HG03066 (cell line): ENCODE measurements around the gene LIN28A.
"Not testable (repeated sequence)": the region's sequence is repeated elsewhere in the genome, so short reads cannot be mapped to it uniquely, and the experiment has no call there.

Experiments used
- ATAC-seq: cut with Tn5 transposase; IDR thresholded peaks from one replicate; pipeline ENCODE4 v1.9.1; 2021; ENCODE audit warnings: low read depth; ENCODE audit not compliant: unreplicated experiment

Gene LIN28A

GRCh38 chr1:26385063-26385462 lies 25.6 kb upstream of the LIN28A start:
- not testable (repeated sequence) for ATAC-seq

DNA sequence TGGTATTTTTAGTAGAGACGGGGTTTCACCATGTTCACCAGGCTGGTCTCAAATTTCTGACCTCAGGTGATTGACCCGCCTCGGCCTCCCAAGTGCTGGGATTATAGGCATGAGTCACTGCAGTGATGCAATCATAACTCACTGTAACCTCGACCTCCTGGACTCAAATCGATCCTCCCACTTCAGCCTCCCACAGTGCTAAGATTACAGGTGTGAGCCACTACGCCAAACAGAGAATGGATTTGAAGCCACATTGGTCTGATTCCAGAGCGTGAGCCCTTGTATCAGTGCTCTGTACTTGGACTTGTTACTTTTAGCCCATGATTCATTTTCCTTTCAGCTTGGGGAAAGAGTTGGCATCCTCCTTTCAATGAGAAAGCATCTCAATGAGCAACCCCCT lies 23.2 kb upstream of the LIN28A start:
- ATAC-seq: no peak

DNA sequence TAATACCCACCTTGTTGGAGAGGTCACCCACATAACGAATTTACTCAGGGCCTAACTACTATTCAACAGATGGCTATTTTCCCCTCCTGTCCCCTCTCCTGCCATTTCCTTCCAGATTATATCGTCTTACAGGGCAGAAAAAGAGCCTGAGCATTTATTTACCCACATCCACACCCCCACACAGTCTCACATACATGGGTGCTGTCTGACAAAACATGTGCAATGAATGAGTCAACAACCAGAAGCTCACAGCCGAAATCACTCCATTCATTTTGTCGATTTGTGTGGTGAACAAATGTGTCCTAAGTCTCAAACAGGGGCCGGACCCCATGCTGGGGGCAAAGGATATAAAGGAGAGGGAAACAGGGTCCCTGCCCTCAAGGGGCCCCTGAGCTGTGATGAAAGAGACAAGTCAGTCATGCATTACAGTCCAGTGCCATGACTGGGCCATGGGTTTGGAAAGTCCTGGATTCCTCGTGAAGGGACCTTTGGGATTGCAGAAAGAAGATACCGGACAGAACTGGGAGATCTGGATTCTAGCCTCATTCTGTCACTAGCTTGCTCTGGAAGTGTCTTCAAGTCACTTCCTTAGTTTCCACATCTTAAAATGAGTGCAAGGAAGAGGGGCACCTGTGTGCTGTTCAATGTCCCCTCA lies 21.7 kb upstream of the LIN28A start:
- no peak for ATAC-seq

GRCh38 chr1:26389604-26390247 lies 20.9 kb upstream of the LIN28A start:
- no peak for ATAC-seq

DNA sequence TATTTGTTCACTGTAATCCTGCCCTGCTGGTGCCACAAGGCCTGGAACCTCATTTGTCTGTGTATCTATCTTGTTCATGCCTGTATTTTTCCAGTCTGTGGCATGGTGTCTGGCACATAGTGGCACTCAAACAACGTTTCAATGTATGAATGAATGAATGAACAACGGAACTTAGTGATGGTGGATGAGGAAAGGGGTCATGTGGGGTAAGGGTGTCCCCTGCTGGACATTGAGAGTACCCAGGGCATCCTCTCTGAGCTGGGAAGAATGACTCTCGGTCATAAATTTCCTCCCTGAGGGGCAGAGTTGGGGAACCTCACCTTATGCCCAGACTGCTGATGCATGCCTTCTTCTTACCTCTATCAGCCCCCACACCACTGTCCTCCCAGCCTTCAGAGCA lies 19.2 kb upstream of the LIN28A start:
- no peak for ATAC-seq

- no peak for ATAC-seq
Observed at GRCh38 chr1:26395754-26396153, 14.9 kb upstream of the LIN28A start.

GRCh38 chr1:26399034-26399433 lies 11.6 kb upstream of the LIN28A start:
- no peak for ATAC-seq

GRCh38 chr1:26401891-26402290 lies 8.7 kb upstream of the LIN28A start:
- no peak for ATAC-seq

DNA sequence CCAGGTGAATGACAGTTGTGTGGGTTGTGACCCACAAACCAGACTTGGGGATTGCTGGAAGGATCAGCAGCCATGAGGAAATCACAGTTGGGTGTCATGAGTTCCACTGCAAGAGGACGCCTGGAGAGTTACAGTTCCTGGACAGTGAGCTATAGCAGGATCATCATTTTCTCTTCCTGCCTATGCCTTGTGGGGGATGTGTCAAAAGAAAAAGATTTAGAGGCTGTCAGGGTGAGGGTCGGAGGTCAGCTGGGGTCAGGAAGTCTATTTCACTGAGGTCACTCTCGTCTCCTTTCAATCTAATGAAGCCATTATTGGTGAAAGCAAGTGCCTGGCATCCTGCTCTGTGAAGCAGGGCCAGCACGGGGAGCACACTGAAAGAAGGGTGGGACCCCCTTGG lies 7.0 kb upstream of the LIN28A start:
- no peak for ATAC-seq

GRCh38 chr1:26404641-26405040 lies 6.0 kb upstream of the LIN28A start:
- no peak for ATAC-seq

GRCh38 chr1:26405281-26405915 lies 5.2 kb upstream of the LIN28A start:
- no peak for ATAC-seq

GRCh38 chr1:26408604-26409003 lies 2.0 kb upstream of the LIN28A start:
- no peak for ATAC-seq

- ATAC-seq: no peak
Observed at GRCh38 chr1:26409191-26409807, 1.3 kb upstream of the LIN28A start.

GRCh38 chr1:26411624-26412074 lies 1.0 kb downstream of the LIN28A start:
- no peak for ATAC-seq

- no peak for ATAC-seq
Observed at GRCh38 chr1:26412180-26412840, 1.7 kb downstream of the LIN28A start.

GRCh38 chr1:26413031-26413430 lies 2.4 kb downstream of the LIN28A start:
- ATAC-seq: no peak

DNA sequence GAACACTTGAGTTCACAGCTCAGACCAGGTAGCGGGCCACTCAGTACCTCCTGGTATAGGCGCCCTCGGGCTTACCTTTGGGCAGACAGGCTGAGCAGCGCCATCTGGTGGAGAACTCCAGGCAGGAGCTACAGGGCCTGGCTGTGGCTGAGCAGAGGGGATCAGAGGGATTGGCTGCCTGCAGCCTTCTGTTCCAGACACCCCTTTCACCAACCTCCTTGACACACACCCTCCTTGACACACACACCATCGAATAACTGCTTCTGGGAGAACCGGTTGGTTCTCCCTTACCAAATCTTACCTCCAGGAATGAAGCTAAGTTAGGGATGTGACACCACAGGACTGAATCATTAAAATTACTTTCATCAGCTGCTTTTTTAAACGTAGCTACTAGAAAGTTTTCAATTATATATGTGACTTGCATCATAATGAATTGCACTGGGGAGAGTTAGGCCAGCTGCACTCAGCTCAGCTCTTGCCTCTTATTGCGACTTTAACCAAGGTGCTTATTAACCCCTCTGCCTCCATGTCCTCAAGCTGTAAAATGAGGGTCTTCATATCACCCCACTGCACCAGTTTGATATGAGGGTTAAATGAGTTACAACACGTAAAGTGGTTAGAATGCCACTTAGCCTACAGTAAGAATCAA lies 6.6 kb downstream of the LIN28A start:
- ATAC-seq: no peak

DNA sequence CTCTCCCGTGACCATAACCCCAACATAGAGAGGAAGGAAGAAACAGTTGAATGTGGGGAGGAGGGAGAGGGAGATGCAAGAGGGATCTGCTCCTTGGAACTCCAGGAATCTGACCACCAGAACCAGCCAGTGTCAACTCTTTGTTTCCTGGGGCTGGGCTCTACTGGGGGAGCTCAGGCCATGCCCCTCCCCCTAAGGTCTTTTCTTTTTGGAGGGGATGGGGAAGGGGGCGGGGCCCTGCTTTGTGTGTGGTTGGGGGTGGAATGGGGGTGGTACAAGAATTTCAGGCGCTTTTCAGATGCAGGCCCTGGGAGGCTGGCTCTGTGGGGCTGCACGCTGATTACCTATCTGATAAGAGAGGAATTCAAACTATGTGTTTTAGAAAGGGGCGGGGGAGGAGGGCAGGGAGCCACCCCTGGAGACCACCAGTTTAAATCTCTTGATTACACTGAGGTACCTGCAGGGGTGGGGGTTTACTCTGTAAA lies 8.3 kb downstream of the LIN28A start:
- ATAC-seq: no peak

DNA sequence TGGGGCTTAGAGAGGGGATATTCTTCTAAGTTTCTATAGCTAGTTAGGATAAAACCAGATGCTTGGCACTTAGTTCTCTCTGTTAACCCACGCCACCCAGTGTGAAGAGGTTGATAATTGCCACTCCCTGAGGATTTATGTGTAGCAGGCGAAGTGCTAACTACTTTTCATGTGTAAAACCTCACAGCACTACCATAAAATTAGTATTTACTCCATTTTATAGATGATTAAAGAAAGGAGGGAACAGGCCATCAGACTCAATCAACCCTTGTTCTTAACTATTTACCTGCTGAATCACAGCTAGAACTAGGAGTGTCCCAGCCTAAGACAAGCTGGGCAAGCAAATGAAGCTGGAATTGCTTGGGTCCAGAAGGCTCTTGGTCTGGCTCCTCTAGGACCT lies 8.9 kb downstream of the LIN28A start:
- ATAC-seq: no peak

GRCh38 chr1:26429721-26430120 lies 19.1 kb downstream of the LIN28A start:
- no peak for ATAC-seq
